SKM-1 (cell line): ENCODE results near the gene ACSF3.
"Not testable (repeated sequence)": the region's sequence is repeated elsewhere in the genome, so short reads cannot be mapped to it uniquely, and the experiment has no call there.

ENCODE experiments used
- DNase-seq: peaks from one replicate; lab custom pipeline; 2025; ENCODE audit not compliant: unreplicated experiment; lab: John Stamatoyannopoulos, UW

Gene ACSF3

DNA sequence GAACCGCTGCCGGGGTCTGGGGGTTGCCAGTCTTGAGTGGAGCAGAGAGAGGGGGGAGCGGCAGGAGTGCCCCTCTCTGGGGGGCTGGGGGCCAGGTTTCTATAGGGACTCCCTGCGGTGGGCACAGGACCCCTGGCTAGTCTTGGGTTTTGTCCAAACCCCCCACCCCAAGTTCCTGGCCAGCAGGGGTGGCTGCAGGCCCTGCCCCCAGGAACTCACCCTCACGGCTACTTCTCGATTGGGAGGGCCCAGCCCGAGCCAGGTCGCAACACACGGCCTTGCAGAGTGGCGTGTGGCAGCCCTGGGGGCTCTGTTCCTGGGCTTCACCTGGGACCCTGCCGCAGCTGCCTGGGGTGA, 78.5 kb downstream of the ACSF3 start:
- DNase-seq: no peak

GRCh38 chr16:89172528-89173173, 79.0 kb downstream of the ACSF3 start:
- DNase-seq: no peak

GRCh38 chr16:89173174-89173921, 79.7 kb downstream of the ACSF3 start:
- no peak for DNase-seq

GRCh38 chr16:89174055-89174827, 80.6 kb downstream of the ACSF3 start:
- no peak for DNase-seq

DNA sequence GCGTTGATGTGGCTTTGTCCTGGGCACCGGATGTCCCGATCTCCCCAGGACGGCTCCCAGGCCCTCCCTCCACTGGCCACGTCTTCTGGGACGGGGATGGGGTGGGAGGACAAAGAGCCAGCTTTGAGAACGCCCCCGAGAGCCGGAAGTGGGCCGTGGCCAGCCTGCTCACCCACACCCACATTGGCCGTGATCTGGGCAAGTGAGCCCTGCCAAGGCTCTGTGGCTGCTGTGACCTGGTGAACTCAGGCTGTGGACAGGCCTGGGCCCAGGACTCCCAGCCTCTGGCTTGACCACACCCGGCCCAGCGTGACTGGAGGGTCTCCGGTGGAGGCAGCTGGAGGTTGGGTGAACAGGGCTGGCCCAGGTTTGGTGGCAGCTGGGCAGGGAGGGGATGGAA, 81.2 kb downstream of the ACSF3 start:
- DNase-seq: no peak

DNA sequence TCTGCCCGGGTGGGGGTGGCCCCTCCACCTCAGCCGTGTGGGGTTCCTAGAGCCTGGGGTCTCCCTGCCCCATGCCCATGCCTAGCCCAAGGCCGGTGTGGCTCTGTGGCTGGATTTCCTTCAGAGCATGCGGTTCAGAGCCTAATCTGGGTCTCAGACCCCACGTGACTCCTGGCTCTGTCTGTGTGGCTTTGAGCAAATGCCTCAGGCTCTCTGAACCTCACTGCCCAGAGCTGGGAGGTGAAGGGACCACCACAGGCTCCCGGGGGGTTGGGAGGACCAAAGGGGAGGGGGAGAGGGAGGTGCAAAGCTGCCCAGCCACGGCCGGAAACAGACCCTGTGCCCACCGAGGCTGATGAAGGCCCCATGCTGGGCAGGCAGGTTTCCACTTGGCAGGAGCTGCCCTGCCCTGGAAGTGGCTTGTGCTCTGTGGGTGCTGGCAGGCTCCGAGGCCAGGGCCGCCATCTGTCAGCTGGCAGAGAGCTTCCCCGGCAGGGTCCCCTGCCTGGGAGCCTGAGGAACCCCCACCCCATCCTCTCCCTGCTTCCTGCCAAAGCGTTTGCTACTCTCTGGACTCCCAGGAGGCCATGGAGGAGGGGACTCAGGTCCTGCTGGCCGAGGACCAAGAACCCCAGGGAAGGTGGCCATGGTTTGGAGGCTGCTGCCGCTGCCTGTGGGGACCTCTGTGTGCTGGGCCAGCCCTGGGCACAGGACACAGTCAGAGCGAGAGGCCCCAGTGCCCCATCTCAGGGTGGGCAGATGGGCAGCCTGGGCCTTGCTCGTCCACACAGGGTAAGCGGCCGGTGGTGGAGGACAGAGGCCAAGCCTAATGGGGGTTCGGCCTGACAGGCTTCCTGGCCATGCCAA, 81.9 kb downstream of the ACSF3 start:
- no peak for DNase-seq

DNA sequence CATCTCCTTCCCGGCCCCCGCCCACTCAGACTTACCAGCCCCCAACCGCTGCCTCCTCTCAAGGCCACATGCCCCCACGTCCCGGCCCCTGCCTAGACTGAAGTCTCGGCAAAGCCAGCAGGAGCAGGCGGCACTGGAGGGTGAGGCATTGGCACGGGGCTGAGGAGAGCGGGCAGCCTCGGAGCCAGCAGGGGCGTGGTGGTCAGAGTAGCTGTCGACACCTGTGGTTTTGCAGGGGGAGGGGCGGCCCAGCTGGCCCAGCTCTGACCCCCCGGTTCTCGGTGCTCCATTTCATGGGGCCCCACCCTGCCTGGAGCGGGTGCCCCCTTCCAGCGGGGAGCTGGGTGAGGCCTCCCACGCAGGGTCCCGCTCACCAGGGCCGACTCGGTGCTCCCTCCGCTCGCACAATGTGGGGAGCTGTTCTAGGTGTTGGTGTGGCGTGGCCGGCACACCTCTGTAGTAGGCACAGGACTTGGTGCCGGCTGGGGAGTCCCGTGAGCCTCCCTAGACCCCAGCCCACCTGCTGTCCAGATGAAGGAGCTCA, 82.6 kb downstream of the ACSF3 start:
- no peak for DNase-seq

GRCh38 chr16:89176717-89177116, 83.1 kb downstream of the ACSF3 start:
- DNase-seq: no peak

GRCh38 chr16:89177501-89177900, 83.8 kb downstream of the ACSF3 start:
- DNase-seq: no peak

DNA sequence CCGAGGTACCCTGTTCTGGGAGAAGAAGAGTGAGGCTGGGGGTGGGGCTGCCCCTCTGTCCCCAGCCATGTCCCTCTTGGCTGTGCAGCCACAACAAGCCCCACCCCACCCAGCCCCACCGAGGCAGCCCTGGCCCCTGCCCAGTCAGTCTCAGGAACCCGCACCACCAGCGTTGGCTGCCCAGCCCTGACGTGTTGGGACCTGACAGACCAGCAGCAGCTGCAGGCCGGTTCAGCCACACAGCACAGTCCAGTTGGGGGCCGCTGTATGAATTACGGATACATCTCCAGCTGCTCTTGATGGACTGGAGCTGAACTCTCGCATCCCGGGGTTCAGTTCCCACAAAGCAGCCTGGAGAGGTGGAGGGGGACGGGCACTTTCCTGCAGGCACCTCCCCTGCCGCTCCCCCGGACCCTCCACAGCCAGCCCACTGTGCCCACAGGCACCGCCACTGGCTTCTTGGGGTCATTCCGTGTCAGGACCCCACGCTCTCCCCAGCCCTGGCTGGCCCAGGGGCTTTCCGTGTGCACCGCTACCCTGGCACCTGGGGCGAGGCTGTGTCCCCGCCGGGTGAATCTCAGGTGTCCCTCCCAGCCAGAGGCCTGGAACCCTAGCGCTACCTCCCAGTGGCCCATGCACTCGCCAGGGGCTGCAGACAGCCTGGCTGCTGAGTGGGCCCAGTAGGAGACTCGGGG, 84.9 kb downstream of the ACSF3 start:
- DNase-seq: no peak

DNA sequence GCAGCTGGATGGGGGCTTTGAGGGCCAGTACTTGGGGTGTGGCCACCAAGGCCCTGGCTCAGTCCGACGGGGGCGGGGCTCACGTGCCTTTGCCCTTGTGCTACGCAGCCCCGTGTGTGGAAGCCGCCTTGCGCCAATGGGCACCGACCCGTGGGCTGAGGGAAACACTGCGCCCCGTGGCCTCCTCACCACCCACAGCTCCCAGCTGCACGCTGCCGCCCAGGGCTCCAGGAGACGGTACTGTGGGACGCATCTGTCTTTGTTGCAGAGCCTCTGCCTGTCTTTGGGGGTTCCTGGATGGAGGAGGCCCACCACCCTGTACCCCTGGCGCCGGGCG, 85.5 kb downstream of the ACSF3 start:
- no peak for DNase-seq

GRCh38 chr16:89179656-89180315, 86.1 kb downstream of the ACSF3 start:
- no peak for DNase-seq

GRCh38 chr16:89183463-89183862, 89.8 kb downstream of the ACSF3 start:
- DNase-seq: no peak

GRCh38 chr16:89183975-89184676, 90.5 kb downstream of the ACSF3 start:
- no peak for DNase-seq

DNA sequence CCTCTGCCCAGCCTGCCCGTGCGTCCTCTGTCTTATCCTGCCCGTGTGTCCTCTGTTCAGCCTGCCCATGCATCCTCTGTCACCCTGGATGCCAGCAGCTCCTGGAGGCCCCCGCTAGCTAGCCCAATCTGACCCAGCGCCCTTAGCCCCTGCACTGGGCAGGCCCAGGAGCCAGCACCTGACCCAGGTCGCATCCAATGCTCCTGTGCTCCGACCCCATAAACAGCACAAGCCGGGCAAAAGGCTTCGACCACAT, 91.0 kb downstream of the ACSF3 start:
- DNase-seq: no peak

DNA sequence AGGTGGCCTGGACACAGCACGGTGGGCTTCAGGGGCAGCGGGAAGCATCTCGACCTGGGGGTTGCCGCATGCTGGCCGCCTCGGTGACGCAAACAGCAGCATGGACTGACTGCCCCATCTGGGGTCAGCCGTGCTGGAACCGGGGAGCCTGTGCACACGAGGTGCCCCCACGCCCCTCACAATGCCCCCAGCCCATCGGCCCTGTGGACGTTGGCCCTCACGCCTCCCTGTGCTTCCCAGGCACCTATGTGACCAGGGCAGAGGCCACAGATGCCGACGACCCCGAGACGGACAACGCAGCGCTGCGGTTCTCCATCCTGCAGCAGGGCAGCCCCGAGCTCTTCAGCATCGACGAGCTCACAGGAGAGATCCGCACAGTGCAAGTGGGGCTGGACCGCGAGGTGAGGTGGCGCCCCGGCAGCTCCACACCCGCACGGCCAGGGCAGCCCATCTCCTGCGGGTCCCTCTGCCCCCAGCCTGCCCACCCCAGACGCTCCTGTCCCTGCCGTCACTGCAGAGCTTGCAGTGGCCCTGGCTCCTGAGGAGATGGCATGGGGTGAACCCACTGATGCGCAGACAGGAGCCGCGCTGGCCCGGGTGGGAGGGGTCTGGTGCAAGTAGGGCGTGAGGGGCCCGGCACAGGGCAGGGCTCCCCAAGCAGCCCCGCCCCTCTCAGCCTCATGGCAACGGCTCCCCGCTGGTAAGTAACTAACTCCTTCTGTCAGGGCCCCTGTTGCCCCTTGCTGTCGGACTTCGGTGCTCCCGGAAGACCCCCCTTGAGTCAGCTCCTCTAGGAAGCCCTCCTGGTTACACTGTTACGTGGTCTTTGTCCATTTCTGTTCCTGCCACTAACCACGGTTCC, 91.5 kb downstream of the ACSF3 start:
- no peak for DNase-seq

GRCh38 chr16:89185887-89186592, 92.4 kb downstream of the ACSF3 start:
- DNase-seq: not testable (repeated sequence)

GRCh38 chr16:89186593-89187031, 93.0 kb downstream of the ACSF3 start:
- not testable (repeated sequence) for DNase-seq
